ENCODE measurements around the gene DMKN. TPM values are rescaled to one million over a fixed set of nuclear protein-coding genes. Genes with fewer than 3 reads are reported as not detected.
A peak's percentile ranks its signal among the peaks of the same experiment; 100 is the strongest.
"Not testable (repeated sequence)": the region's sequence is repeated elsewhere in the genome, so short reads cannot be mapped to it uniquely, and the experiment has no call there.

Gene DMKN
- total RNA-seq, 4 donors from 2014 or later, result 2.7 to 18.1 (median 10.0) TPM

- 95 to 97% methylated on average over 6 to 14 of the region's 14 CpGs for WGBS, 2 donors (ENCODE audit: low coverage in 1 of 2)
- TF ChIP-seq POLR2AphosphoS5 (IDR thresholded peaks at IDR 0.05), result no peak
- no peak for TF ChIP-seq EP300 (IDR thresholded peaks at IDR 0.05; ENCODE audit: low read depth)
- no peak for TF ChIP-seq CTCF (IDR thresholded peaks at IDR 0.05)
- no peak for TF ChIP-seq POLR2A (IDR thresholded peaks at IDR 0.05)
- Histone ChIP-seq H3K9me3 (no peaks in the 10 kb centered on the region), H3K27ac (no peak overlapping the region), H3K4me1 (no peaks in the 10 kb centered on the region), H3K27me3 (no peaks in the 10 kb centered on the region), H3K4me3 (no peak overlapping the region), H3K36me3 (no peaks in the 10 kb centered on the region)
- intact Hi-C loops (cut with DNase I; ENCODE audit: low total_unique reads), result no loop called here
- no peak for DNase-seq
- in situ Hi-C loops (cut with MboI; ENCODE audit: low pct_ligation_motif_present in 1 of 4, low pct_unique_long_range_greater_than_20kb in 1 of 4, low sequenced_read_pairs in 3 of 4), result loop anchor here in 1 of 4 donors (25.0 kb wide), 1 partner anchor 112 kb away; the partner anchor contains the start of genes FFAR3 and GPR42
These were observed 39.3 kb downstream of the DMKN start for GRCh38 chr19:35474104-35474503.

- TF ChIP-seq POLR2AphosphoS5 (IDR thresholded peaks at IDR 0.05), result no peak
- no peak for DNase-seq
- Histone ChIP-seq H3K4me1 (no peaks in the 10 kb centered on the region), H3K27me3 (no peaks in the 10 kb centered on the region), H3K36me3 (no peaks in the 10 kb centered on the region), H3K9me3 (no peaks in the 10 kb centered on the region), H3K27ac (no peak overlapping the region), H3K4me3 (no peak overlapping the region)
- in situ Hi-C loops (cut with MboI; ENCODE audit: low pct_ligation_motif_present in 1 of 4, low pct_unique_long_range_greater_than_20kb in 1 of 4, low sequenced_read_pairs in 3 of 4), result loop anchor here in 1 of 4 donors (25.0 kb wide), 1 partner anchor 110 kb away; the partner anchor contains the start of genes FFAR3 and GPR42
- WGBS, 2 donors (ENCODE audit: low coverage in 1 of 2), result 86 to 94% methylated on average over 5 to 8 of the region's 8 CpGs
- intact Hi-C loops (cut with DNase I; ENCODE audit: low total_unique reads), result no loop called here
These were observed 41.5 kb downstream of the DMKN start for GRCh38 chr19:35471946-35472345.

- H3K9me3 ChIP-seq; DNase-seq; H3K4me3 ChIP-seq; H3K27me3 ChIP-seq; H3K36me3 ChIP-seq; H3K4me1 ChIP-seq; intact Hi-C loops (cut with DNase I; ENCODE audit: low total_unique reads); H3K27ac ChIP-seq: not testable (repeated sequence)
- 67 to 99% methylated on average over 1 to 4 of the region's 4 CpGs for WGBS, 2 donors (ENCODE audit: low coverage in 1 of 2)
- in situ Hi-C loops (cut with MboI; ENCODE audit: low pct_ligation_motif_present in 1 of 4, low pct_unique_long_range_greater_than_20kb in 1 of 4, low sequenced_read_pairs in 3 of 4), result loop anchor here in 1 of 4 donors (25.0 kb wide), 1 partner anchor 109 kb away; the partner anchor contains the start of genes FFAR3 and GPR42
These were observed 42.4 kb downstream of the DMKN start for GRCh38 chr19:35471075-35471474.

- intact Hi-C loops (cut with DNase I; ENCODE audit: low total_unique reads), result no loop called here
- Histone ChIP-seq H3K4me1 (no peaks in the 10 kb centered on the region), H3K27ac (no peak overlapping the region), H3K9me3 (no peaks in the 10 kb centered on the region), H3K36me3 (no peaks in the 10 kb centered on the region), H3K4me3 (no peak overlapping the region), H3K27me3 (no peaks in the 10 kb centered on the region)
- 80 to 81% methylated on average over 5 to 7 of the region's 7 CpGs for WGBS, 2 donors (ENCODE audit: low coverage in 1 of 2)
- in situ Hi-C loops (cut with MboI; ENCODE audit: low pct_ligation_motif_present in 1 of 4, low pct_unique_long_range_greater_than_20kb in 1 of 4, low sequenced_read_pairs in 3 of 4), result loop anchor here in 1 of 4 donors (25.0 kb wide), 1 partner anchor 108 kb away; the partner anchor contains the start of genes FFAR3 and GPR42
- DNase-seq, result no peak
- TF ChIP-seq POLR2A (IDR thresholded peaks at IDR 0.05) (no peak), EP300 (IDR thresholded peaks at IDR 0.05; ENCODE audit: low read depth) (no peak), POLR2AphosphoS5 (IDR thresholded peaks at IDR 0.05) (no peak), CTCF (IDR thresholded peaks at IDR 0.05) (no peak)
These were observed 43.3 kb downstream of the DMKN start for GRCh38 chr19:35470128-35470527.

GRCh38 chr19:35468637-35469036 lies 44.8 kb downstream of the DMKN start:
- H3K27ac ChIP-seq, result no peak overlapping the region
- DNase-seq, result peak; percentile 71
- no peaks in the 10 kb centered on the region for H3K36me3 ChIP-seq
- H3K4me1 ChIP-seq, result no peaks in the 10 kb centered on the region
- no peak for TF ChIP-seq POLR2AphosphoS5 (IDR thresholded peaks at IDR 0.05)
- TF ChIP-seq CTCF (IDR thresholded peaks at IDR 0.05), result peak; percentile 51 to 81 (median 68)
- 6% methylated on average over 2 of the region's 2 CpGs; no CpG with 5 or more reads in 1 of the 2 donors for WGBS, 2 donors (ENCODE audit: low coverage in 1 of 2)
- no peak overlapping the region for H3K4me3 ChIP-seq
- in situ Hi-C loops (cut with MboI; ENCODE audit: low pct_ligation_motif_present in 1 of 4, low pct_unique_long_range_greater_than_20kb in 1 of 4, low sequenced_read_pairs in 3 of 4) (loop anchor here in 2 of 4 donors (10.0 to 25.0 kb wide), 2 partner anchors 106 to 114 kb away; partner anchors contain the start of genes FFAR3 (in 2 of the 2) and GPR42 (in 1 of the 2)), intact Hi-C loops (cut with DNase I; ENCODE audit: low total_unique reads) (no loop called here)
- no peaks in the 10 kb centered on the region for H3K27me3 ChIP-seq
- H3K9me3 ChIP-seq, result no peaks in the 10 kb centered on the region

Measured in transverse colon (tissue), 4 donors.